ENCODE data around the gene ELN.

- TF ChIP-seq CTCF (IDR thresholded peaks at IDR 0.05) (peak; percentile 7), EZH2 (IDR thresholded peaks at IDR 0.05) (no peak)
These were observed 87.4 kb downstream of the ELN start for GRCh38 chr7:74115326-74115725.
